GM13976 (cell line): Measurements from ENCODE around the gene BMP10.

Experiments used
- DNase-seq: peaks from one replicate; pipeline ENCODE4 v3.0.0; 2012; ENCODE audit warnings: low spot score
- CTCF ChIP-seq: IDR thresholded peaks from 2 replicates; pipeline ENCODE4 v1.5.1; 2012; ENCODE audit warnings: borderline replicate concordance, mild to moderate bottlenecking; ENCODE audit not compliant: insufficient read depth; ENCODE audit errors: extremely low read depth, missing control alignments, control extremely low read depth
- in situ Hi-C: fragments of 300-500 bp; cut with MboI; formaldehyde crosslinking; loops from one replicate; pipeline ENCODE4 v1.12.0; 2022; ENCODE audit warnings: low sequenced_read_pairs, mixed read lengths, inconsistent platforms; ENCODE audit not compliant: unreplicated experiment

The BMP10 gene

DNA sequence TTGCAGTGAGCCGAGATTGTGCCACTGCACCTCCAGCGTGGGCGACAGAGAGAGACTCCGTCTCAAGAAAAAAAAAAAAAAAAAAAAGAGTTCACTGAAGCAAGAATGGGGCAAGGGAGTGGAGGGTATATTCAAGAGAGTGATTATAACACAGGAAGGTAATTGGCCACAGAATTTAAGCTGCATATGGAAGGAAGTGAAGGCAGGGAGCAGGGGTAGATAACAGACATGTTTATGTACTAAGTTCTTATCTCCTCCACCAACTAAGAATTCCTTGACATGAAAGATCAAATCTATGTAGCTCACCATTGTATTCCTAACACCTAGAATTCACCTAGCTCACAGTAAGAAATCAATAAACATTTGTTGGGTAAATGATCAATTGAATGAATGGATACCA, 44.2 kb upstream of the BMP10 start:
- no peak for DNase-seq
- in situ Hi-C loops: loop anchor here (10.0 to 25.0 kb wide), 2 partner anchors 178 to 441 kb away; partner anchors contain the start of gene ARHGAP25

GRCh38 chr2:68913359-68913758, 42.2 kb upstream of the BMP10 start:
- no peak for DNase-seq
- in situ Hi-C loops: loop anchor here (10.0 to 25.0 kb wide), 2 partner anchors 176 to 439 kb away; partner anchors contain the start of gene ARHGAP25
- TF ChIP-seq CTCF: no peak

More for the DNA sequence above, 44.2 kb upstream of the BMP10 start:
- TF ChIP-seq CTCF: no peak

DNA sequence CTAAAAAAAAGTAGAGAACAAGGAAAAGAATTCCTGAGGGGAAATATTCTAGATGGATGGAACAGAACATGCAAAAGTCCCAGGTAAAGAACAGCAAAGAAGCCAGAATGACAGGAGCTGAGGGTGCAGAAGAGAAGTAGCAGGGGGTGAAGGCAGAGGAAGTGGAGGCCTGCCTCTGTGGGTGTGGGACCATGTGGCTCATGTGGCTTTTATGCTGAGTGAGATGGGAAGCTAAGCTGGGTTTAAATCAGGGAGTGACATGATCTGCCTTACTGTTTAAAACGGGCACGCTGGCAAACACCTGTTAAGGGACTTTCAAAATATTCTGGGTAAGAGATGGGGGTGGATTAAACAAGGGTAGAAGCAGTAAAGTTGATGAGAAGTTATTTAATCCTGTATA, 41.5 kb upstream of the BMP10 start:
- no peak for DNase-seq
- in situ Hi-C loops: loop anchor here (10.0 to 25.0 kb wide), 2 partner anchors 175 to 438 kb away; partner anchors contain the start of gene ARHGAP25
- no peak for TF ChIP-seq CTCF

GRCh38 chr2:68912111-68912510, 40.9 kb upstream of the BMP10 start:
- in situ Hi-C loops: loop anchor here (10.0 to 25.0 kb wide), 2 partner anchors 175 to 437 kb away; partner anchors contain the start of gene ARHGAP25
- DNase-seq: no peak
- TF ChIP-seq CTCF: no peak

GRCh38 chr2:68911709-68912108, 40.5 kb upstream of the BMP10 start:
- TF ChIP-seq CTCF: no peak
- in situ Hi-C loops: loop anchor here (10.0 to 25.0 kb wide), 2 partner anchors 174 to 437 kb away; partner anchors contain the start of gene ARHGAP25
- DNase-seq: no peak

GRCh38 chr2:68911246-68911645, 40.0 kb upstream of the BMP10 start:
- DNase-seq: no peak
- no peak for TF ChIP-seq CTCF
- in situ Hi-C loops: loop anchor here (10.0 to 25.0 kb wide), 2 partner anchors 174 to 436 kb away; partner anchors contain the start of gene ARHGAP25
